ENCODE results near the gene HMGCR.

HMGCR gene

GRCh38 chr5:75340714-75341478 lies 3.9 kb downstream of the HMGCR start:
- DNase-seq (ENCODE audit: low read depth in 3 of 3, low spot score in 1 of 3) = no peak

GRCh38 chr5:75341934-75342333 lies 4.9 kb downstream of the HMGCR start:
- no peak for DNase-seq (ENCODE audit: low read depth in 3 of 3, low spot score in 1 of 3)

- no peak for DNase-seq (ENCODE audit: low read depth in 3 of 3, low spot score in 1 of 3)
These were observed 5.8 kb downstream of the HMGCR start for GRCh38 chr5:75342836-75343235.

GRCh38 chr5:75348241-75348640 lies 11.2 kb downstream of the HMGCR start:
- DNase-seq (ENCODE audit: low read depth in 3 of 3, low spot score in 1 of 3) = no peak

GRCh38 chr5:75349663-75350062 lies 12.6 kb downstream of the HMGCR start:
- no peak for DNase-seq (ENCODE audit: low read depth in 3 of 3, low spot score in 1 of 3)

- DNase-seq (ENCODE audit: low read depth in 3 of 3, low spot score in 1 of 3) = no peak
These were observed 14.3 kb downstream of the HMGCR start for GRCh38 chr5:75351139-75351926.

GRCh38 chr5:75355236-75355635 lies 18.2 kb downstream of the HMGCR start:
- DNase-seq (ENCODE audit: low read depth in 3 of 3, low spot score in 1 of 3) = no peak

- no peak for DNase-seq (ENCODE audit: low read depth in 3 of 3, low spot score in 1 of 3)
These were observed 19.7 kb downstream of the HMGCR start for GRCh38 chr5:75356719-75357118.

GRCh38 chr5:75358117-75358516 lies 21.1 kb downstream of the HMGCR start:
- DNase-seq (ENCODE audit: low read depth in 3 of 3, low spot score in 1 of 3) = no peak

- no peak for DNase-seq (ENCODE audit: low read depth in 3 of 3, low spot score in 1 of 3)
These were observed 24.3 kb downstream of the HMGCR start for GRCh38 chr5:75361310-75361709.

- DNase-seq (ENCODE audit: low read depth in 3 of 3, low spot score in 1 of 3) = no peak
These were observed 25.5 kb downstream of the HMGCR start for GRCh38 chr5:75362474-75362975.

GRCh38 chr5:75363111-75363510 lies 26.1 kb downstream of the HMGCR start:
- DNase-seq (ENCODE audit: low read depth in 3 of 3, low spot score in 1 of 3) = no peak

- no peak for DNase-seq (ENCODE audit: low read depth in 3 of 3, low spot score in 1 of 3)
These were observed 26.9 kb downstream of the HMGCR start for GRCh38 chr5:75363726-75364495.

GRCh38 chr5:75364571-75365280 lies 27.7 kb downstream of the HMGCR start:
- DNase-seq (ENCODE audit: low read depth in 3 of 3, low spot score in 1 of 3) = no peak

- DNase-seq (ENCODE audit: low read depth in 3 of 3, low spot score in 1 of 3) = no peak
These were observed 28.7 kb downstream of the HMGCR start for GRCh38 chr5:75365740-75366139.

GRCh38 chr5:75366787-75367186 lies 29.8 kb downstream of the HMGCR start:
- DNase-seq (ENCODE audit: low read depth in 3 of 3, low spot score in 1 of 3) = no peak

GRCh38 chr5:75367401-75367800 lies 30.4 kb downstream of the HMGCR start:
- no peak for DNase-seq (ENCODE audit: low read depth in 3 of 3, low spot score in 1 of 3)

- DNase-seq (ENCODE audit: low read depth in 3 of 3, low spot score in 1 of 3) = no peak
These were observed 31.4 kb downstream of the HMGCR start for GRCh38 chr5:75368391-75368790.

GRCh38 chr5:75373862-75374261 lies 36.8 kb downstream of the HMGCR start:
- DNase-seq (ENCODE audit: low read depth in 3 of 3, low spot score in 1 of 3) = no peak

- DNase-seq (ENCODE audit: low read depth in 3 of 3, low spot score in 1 of 3) = no peak
These were observed 37.4 kb downstream of the HMGCR start for GRCh38 chr5:75374394-75374814.

- DNase-seq (ENCODE audit: low read depth in 3 of 3, low spot score in 1 of 3) = no peak
These were observed 38.4 kb downstream of the HMGCR start for GRCh38 chr5:75375414-75375813.

Measured in stimulated activated CD4-positive, alpha-beta T cell treated with anti-CD3 and anti-CD28 coated beads, TNF-alpha, amount 100 ng/mL, for 1 hour (primary cell).